Neural progenitor cell (in vitro differentiated cells): Measurements from ENCODE around the gene APEH. TPM values are rescaled to one million over a fixed set of nuclear protein-coding genes. Genes with fewer than 3 reads are reported as not detected.

Experiments
- DNase-seq: peaks from one replicate; pipeline ENCODE4 v3.0.0-alpha.2; 2016; ENCODE audit warnings: low spot score
- H2AFZ ChIP-seq: fragments of 200-600 bp; sonication (generic); replicated peaks from 2 replicates; pipeline ENCODE4 v1.6.1; 2016; ENCODE audit warnings: antibody characterized with exemption
- H3F3A ChIP-seq: fragments of 200-600 bp; sonication (generic); 2 replicates; pipeline ENCODE4 v1.6.1; 2016; ENCODE audit warnings: antibody characterized with exemption, low read depth
- H3K27ac ChIP-seq: fragments of 200-600 bp; sonication (generic); 2 replicates; pipeline ENCODE4 v1.5.1; 2016; ENCODE audit warnings: mild to moderate bottlenecking
- H3K27me3 ChIP-seq: fragments of 200-600 bp; sonication (generic); 2 replicates; pipeline ENCODE4 v1.6.1; 2016; ENCODE audit warnings: mild to moderate bottlenecking, moderate library complexity
- H3K36me3 ChIP-seq: fragments of 200-600 bp; sonication (generic); 2 replicates; pipeline ENCODE4 v1.5.1; 2016
- H3K4me1 ChIP-seq: fragments of 200-600 bp; sonication (generic); 2 replicates; pipeline ENCODE4 v1.6.1; 2016; ENCODE audit warnings: mixed run types
- H3K4me2 ChIP-seq: fragments of 200-600 bp; sonication (generic); 2 replicates; pipeline ENCODE4 v1.6.1; 2016
- H3K4me3 ChIP-seq: fragments of 200-600 bp; sonication (generic); 2 replicates; pipeline ENCODE4 v1.5.1; 2016
- H3K79me2 ChIP-seq: fragments of 200-600 bp; sonication (generic); 2 replicates; pipeline ENCODE4 v1.6.1; 2016; ENCODE audit warnings: low read depth
- H3K9ac ChIP-seq: fragments of 200-600 bp; sonication (generic); 2 replicates; pipeline ENCODE4 v1.6.1; 2016
- H3K9me3 ChIP-seq: fragments of 200-600 bp; sonication (generic); 2 replicates; pipeline ENCODE4 v1.5.1; 2016; ENCODE audit warnings: low read depth
- H4K20me1 ChIP-seq: fragments of 200-600 bp; sonication (generic); 2 replicates; pipeline ENCODE4 v1.6.1; 2016; ENCODE audit warnings: low read depth
- H3K27ac Mint-ChIP-seq: 3 replicates; pipeline ENCODE4 v1.8.0; 2021; ENCODE audit warnings: mixed read lengths
- H3K27me3 Mint-ChIP-seq: 2 replicates; pipeline ENCODE4 v1.8.0; 2022; ENCODE audit warnings: low read depth, mild to moderate bottlenecking, inconsistent platforms, moderate library complexity, mixed read lengths; ENCODE audit not compliant: insufficient read depth
- H3K36me3 Mint-ChIP-seq: 3 replicates; pipeline ENCODE4 v1.8.0; 2021; ENCODE audit warnings: mixed read lengths
- H3K4me1 Mint-ChIP-seq: 3 replicates; pipeline ENCODE4 v1.8.0; 2021; ENCODE audit warnings: mixed read lengths
- H3K4me3 Mint-ChIP-seq: 3 replicates; pipeline ENCODE4 v1.8.0; 2021; ENCODE audit warnings: mild to moderate bottlenecking, moderate library complexity, mixed read lengths
- H3K9me3 Mint-ChIP-seq: 3 replicates; pipeline ENCODE4 v1.8.0; 2020; ENCODE audit warnings: mixed read lengths
- CTCF ChIP-seq: fragments of 200-600 bp; sonication (generic); IDR thresholded peaks from 2 replicates; pipeline ENCODE4 v1.5.1; 2017; ENCODE audit warnings: antibody characterized with exemption, mild to moderate bottlenecking
- EZH2 ChIP-seq: fragments of 200-600 bp; sonication (generic); IDR thresholded peaks from 2 replicates; pipeline ENCODE4 v1.6.1; 2017; ENCODE audit warnings: antibody characterized with exemption, mild to moderate bottlenecking, moderate library complexity
- EZH2phosphoT487 ChIP-seq: fragments of 200-600 bp; sonication (generic); IDR thresholded peaks from 2 replicates; pipeline ENCODE4 v1.6.1; 2017; ENCODE audit warnings: antibody characterized with exemption
- total RNA-seq: library from RNA; depleted of rRNA; stranded (reverse); fragments of >200 nt; gene quantifications from 2 replicates; pipeline ENCODE4 v1.2.3, GENCODE V29; 2015; ENCODE audit warnings: low replicate concordance

Gene APEH
- total RNA-seq, 1 donor from 2014 or later, result 132 TPM

- peaks cover 11% of the 10 kb centered on the region for H4K20me1 ChIP-seq
- no peaks in the 10 kb centered on the region for H3K9me3 ChIP-seq
- DNase-seq, result no peak
- H3K4me3 ChIP-seq, result no peak overlapping the region
- Mint-ChIP-seq H3K36me3 (no peaks in the 10 kb centered on the region), H3K27ac (peak overlapping the region; percentile 1), H3K9me3 (no peaks in the 10 kb centered on the region), H3K27me3 (peaks cover 6% of the 10 kb centered on the region), H3K4me3 (no peak overlapping the region), H3K4me1 (peaks cover 31% of the 10 kb centered on the region)
- H3K27me3 ChIP-seq, result no peaks in the 10 kb centered on the region
- TF ChIP-seq CTCF (no peak), EZH2 (no peak), EZH2phosphoT487 (no peak)
- no peak overlapping the region for H3K9ac ChIP-seq
- peaks cover 8% of the 10 kb centered on the region for H3K4me1 ChIP-seq
- no peak overlapping the region for H2AFZ ChIP-seq
- no peak overlapping the region for H3K27ac ChIP-seq
- no peaks in the 10 kb centered on the region for H3K36me3 ChIP-seq
- peaks cover 14% of the 10 kb centered on the region for H3F3A ChIP-seq
- no peak overlapping the region for H3K4me2 ChIP-seq
- H3K79me2 ChIP-seq, result peaks cover 14% of the 10 kb centered on the region
These were observed 5.7 kb upstream of the APEH start for GRCh38 chr3:49668414-49668797.

GRCh38 chr3:49668861-49669260 is 5.3 kb upstream of the APEH start:
- H3K36me3 ChIP-seq, result no peaks in the 10 kb centered on the region
- H3K36me3 Mint-ChIP-seq, result no peaks in the 10 kb centered on the region
- H4K20me1 ChIP-seq, result peaks cover 11% of the 10 kb centered on the region

GRCh38 chr3:49669352-49669751 is 4.8 kb upstream of the APEH start:
- Histone ChIP-seq H3K9ac (no peak overlapping the region), H3K27me3 (no peaks in the 10 kb centered on the region)
- DNase-seq, result no peak

More at GRCh38 chr3:49668861-49669260, 5.3 kb upstream of the APEH start:
- Histone ChIP-seq H3K79me2 (peaks cover 15% of the 10 kb centered on the region), H3K4me3 (no peak overlapping the region), H3K4me1 (peaks cover 8% of the 10 kb centered on the region), H3K9me3 (no peaks in the 10 kb centered on the region), H3K4me2 (no peak overlapping the region), H3K9ac (no peak overlapping the region), H3K27me3 (no peaks in the 10 kb centered on the region), H3F3A (peaks cover 17% of the 10 kb centered on the region), H2AFZ (no peak overlapping the region), H3K27ac (no peak overlapping the region)
- TF ChIP-seq EZH2phosphoT487 (no peak), EZH2 (no peak), CTCF (no peak)
- Mint-ChIP-seq H3K4me3 (no peak overlapping the region), H3K9me3 (no peaks in the 10 kb centered on the region), H3K27ac (peak overlapping the region; percentile 87), H3K4me1 (peaks cover 35% of the 10 kb centered on the region), H3K27me3 (peaks cover 6% of the 10 kb centered on the region)
- DNase-seq, result no peak

More at GRCh38 chr3:49669352-49669751, 4.8 kb upstream of the APEH start:
- Histone ChIP-seq H3K9me3 (no peaks in the 10 kb centered on the region), H3K4me2 (no peak overlapping the region), H4K20me1 (peaks cover 11% of the 10 kb centered on the region), H3F3A (peaks cover 17% of the 10 kb centered on the region), H2AFZ (no peak overlapping the region), H3K4me3 (no peak overlapping the region), H3K36me3 (no peaks in the 10 kb centered on the region), H3K79me2 (peaks cover 15% of the 10 kb centered on the region), H3K4me1 (peaks cover 8% of the 10 kb centered on the region), H3K27ac (no peak overlapping the region)
- no peak overlapping the region for H3K4me3 Mint-ChIP-seq
- H3K27ac Mint-ChIP-seq, result no peak overlapping the region
- H3K27me3 Mint-ChIP-seq, result peaks cover 6% of the 10 kb centered on the region
- no peak for TF ChIP-seq EZH2phosphoT487
- TF ChIP-seq CTCF, result no peak
- TF ChIP-seq EZH2, result no peak
- no peaks in the 10 kb centered on the region for H3K36me3 Mint-ChIP-seq
- H3K4me1 Mint-ChIP-seq, result peaks cover 35% of the 10 kb centered on the region
- H3K9me3 Mint-ChIP-seq, result no peaks in the 10 kb centered on the region
